Hippocampal formation (tissue), 2 donors: Measurements from ENCODE around the gene NABP1.

Source experiments
- DNase-seq, 2 donors: peaks; one replicate each; lab custom pipeline; 2025; lab: John Stamatoyannopoulos, UW

The NABP1 gene

DNA sequence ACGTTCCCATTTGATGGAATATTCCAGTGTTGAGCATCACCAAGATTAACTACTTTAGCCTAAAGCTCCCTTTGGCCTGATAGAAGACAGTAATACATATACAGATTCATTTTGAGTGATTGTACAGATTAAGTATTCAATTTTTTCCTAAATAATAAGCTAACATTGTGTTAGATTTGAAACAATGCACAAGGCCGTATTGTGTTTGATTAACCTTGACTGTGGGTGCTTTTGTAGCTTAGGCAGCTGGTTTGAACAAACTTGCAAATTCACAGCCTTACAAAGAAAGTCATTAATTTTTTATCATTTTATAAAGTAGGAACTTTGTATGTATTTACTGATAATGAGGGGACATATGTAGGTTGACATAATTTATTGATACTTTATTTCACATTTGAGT, 29.6 kb downstream of the NABP1 start:
- no peak for DNase-seq

- DNase-seq: no peak
These were observed 32.5 kb downstream of the NABP1 start for GRCh38 chr2:191710411-191710900.

GRCh38 chr2:191711621-191712020, 33.7 kb downstream of the NABP1 start:
- no peak for DNase-seq

- no peak for DNase-seq
These were observed 35.9 kb downstream of the NABP1 start for GRCh38 chr2:191713837-191714236.

GRCh38 chr2:191714925-191715324, 37.0 kb downstream of the NABP1 start:
- DNase-seq: no peak

DNA sequence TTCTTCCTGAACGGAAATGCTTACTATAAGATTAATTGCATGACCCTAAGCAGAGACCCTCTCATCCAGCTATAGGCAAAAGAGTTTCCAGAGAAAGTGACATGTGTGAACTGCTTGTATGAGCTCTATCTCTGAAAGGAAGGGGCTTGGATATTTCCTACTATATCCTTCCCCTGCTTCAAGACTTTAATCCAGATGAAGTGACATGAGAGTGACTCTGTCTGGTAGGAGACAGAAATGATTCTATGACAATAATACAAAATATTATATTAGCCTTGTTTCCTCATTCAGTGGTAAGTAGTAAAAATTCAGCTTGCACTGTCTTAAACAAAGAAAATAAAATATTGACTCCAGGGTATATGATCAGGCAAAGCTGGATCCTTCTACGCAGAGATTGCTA, 37.5 kb downstream of the NABP1 start:
- no peak for DNase-seq

GRCh38 chr2:191719261-191719660, 41.3 kb downstream of the NABP1 start:
- DNase-seq: no peak

- DNase-seq: no peak
These were observed 42.0 kb downstream of the NABP1 start for GRCh38 chr2:191719938-191720337.

GRCh38 chr2:191721331-191721730, 43.4 kb downstream of the NABP1 start:
- DNase-seq: no peak

GRCh38 chr2:191724015-191724414, 46.1 kb downstream of the NABP1 start:
- no peak for DNase-seq

DNA sequence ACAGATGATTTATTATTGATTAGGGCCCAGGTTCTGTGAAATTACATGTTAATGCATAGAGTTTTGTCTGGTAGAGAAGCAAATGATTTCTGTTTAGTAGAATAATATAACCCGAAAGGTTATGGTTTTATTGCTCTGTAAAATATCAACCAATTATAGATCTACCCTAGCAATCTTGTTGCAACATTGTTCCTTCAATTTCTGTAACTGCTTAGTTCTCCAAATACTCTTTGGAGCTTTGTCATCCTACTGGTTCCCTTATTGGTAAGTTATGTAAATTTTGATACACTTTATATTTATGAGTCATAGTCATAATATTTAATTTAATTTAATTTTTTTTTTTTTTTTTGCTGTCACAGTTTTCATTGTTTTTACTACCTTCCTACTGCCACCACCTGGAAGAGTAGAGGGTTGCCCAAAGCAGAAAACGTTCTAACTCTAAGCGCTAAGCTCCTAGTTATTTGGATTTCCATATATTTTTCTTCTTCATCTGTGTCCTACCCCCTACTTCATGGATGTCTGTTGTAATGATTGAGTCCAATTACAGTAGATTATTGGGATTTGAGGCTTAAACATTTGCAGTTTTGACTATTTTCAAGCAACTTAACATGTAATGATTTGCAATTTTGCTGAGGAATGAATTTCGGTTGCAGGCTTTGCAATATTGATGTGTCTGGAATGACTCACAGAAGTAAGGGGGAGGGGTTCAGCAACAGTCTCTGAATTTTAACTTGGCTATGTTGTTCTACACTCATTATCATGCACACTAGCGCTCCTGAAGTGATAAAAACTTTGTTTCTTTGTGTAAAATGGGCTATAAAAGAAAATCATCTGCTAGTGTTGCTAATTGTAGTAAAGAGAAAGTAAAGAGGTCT, 51.1 kb downstream of the NABP1 start:
- no peak for DNase-seq

- no peak for DNase-seq
These were observed 52.3 kb downstream of the NABP1 start for GRCh38 chr2:191730263-191730662.
